ENCODE data around the gene ATG2B.

DNA sequence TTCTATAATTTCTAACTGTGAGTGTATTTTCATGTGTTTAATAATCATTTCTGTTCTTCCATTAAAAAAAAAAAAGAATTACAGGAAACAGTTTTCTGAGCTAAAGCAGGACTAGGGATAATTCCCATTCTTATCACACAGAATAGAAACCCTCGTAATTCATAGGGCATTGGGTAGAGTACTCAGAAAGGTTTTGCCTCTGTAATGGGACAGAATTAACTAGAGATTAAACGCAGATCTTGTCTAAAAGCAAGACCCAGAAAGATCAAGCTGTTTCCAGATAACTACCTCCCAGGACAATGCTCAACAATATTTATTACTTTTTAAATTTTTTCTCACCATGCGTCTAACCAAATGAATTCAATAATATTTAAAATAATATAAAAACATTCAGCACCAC is 10.4 kb upstream of the ATG2B start:
- TF ChIP-seq, protein P1, sequence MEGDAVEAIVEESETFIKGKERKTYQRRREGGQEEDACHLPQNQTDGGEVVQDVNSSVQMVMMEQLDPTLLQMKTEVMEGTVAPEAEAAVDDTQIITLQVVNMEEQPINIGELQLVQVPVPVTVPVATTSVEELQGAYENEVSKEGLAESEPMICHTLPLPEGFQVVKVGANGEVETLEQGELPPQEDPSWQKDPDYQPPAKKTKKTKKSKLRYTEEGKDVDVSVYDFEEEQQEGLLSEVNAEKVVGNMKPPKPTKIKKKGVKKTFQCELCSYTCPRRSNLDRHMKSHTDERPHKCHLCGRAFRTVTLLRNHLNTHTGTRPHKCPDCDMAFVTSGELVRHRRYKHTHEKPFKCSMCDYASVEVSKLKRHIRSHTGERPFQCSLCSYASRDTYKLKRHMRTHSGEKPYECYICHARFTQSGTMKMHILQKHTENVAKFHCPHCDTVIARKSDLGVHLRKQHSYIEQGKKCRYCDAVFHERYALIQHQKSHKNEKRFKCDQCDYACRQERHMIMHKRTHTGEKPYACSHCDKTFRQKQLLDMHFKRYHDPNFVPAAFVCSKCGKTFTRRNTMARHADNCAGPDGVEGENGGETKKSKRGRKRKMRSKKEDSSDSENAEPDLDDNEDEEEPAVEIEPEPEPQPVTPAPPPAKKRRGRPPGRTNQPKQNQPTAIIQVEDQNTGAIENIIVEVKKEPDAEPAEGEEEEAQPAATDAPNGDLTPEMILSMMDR (conservative IDR thresholded peaks at IDR 0.05; ENCODE audit: low read length) = no peak
- TF ChIP-seq EZH2phosphoT487 (IDR thresholded peaks at IDR 0.05; ENCODE audit: borderline replicate concordance) = no peak

All from Loucy (cell line).